WI38 (cell line): ENCODE results near the gene LEKR1.

Experiments
- H3K4me3 ChIP-seq: 2 replicates; pipeline ENCODE4 v1.5.1; 2011; ENCODE audit warnings: low read depth, mild to moderate bottlenecking, control low read depth, low read length
- CTCF ChIP-seq: IDR thresholded peaks from 2 replicates; pipeline ENCODE4 v1.5.1; 2012; ENCODE audit warnings: low read depth, mild to moderate bottlenecking, control low read depth, low read length

The LEKR1 gene

GRCh38 chr3:157073810-157074209 is 247.7 kb downstream of the LEKR1 start:
- no peak for TF ChIP-seq CTCF
- no peak overlapping the region for H3K4me3 ChIP-seq

DNA sequence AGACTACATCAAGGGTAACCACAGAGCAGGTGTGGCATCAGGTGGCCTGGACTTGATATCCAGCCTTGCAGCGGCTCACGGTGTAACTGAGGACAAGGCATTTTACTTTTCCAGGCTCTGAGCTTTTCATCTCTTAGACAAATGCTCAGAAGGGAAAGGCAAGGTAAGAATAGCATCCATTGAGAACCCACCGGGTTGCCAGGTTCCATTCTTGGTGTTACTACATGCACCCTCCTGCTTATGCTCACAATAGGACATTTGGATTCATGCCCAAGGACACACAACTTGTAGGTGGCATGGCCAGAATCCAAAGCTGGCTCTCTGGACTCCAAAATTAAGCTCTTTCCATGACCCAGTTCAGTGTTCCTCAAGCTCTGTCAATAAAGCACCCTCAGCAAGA is 248.3 kb downstream of the LEKR1 start:
- H3K4me3 ChIP-seq: no peak overlapping the region
- no peak for TF ChIP-seq CTCF

DNA sequence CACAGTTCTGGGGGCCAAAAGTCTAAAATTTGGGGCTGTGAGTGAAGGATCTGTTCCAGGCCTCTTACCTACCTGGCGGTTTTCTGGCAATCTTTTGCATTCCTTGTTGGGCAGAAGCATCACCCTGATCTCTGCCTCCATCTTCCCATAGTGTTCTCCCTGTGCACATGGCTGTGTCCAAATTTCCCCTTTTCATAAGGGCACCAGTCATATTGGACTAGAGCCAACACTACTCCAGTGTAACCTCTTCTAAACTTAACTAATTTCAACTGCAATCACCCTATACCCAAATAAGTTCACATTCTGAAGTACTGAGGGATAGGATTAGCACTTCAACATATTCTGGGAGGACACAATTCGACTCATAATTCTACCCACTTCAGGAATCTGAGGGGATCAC is 248.8 kb downstream of the LEKR1 start:
- no peak overlapping the region for H3K4me3 ChIP-seq

GRCh38 chr3:157075693-157076420 is 249.7 kb downstream of the LEKR1 start:
- H3K4me3 ChIP-seq: no peak overlapping the region
- TF ChIP-seq CTCF: no peak

More for the DNA sequence above, 248.8 kb downstream of the LEKR1 start:
- no peak for TF ChIP-seq CTCF

- no peak for TF ChIP-seq CTCF
- H3K4me3 ChIP-seq: no peak overlapping the region
Observed at GRCh38 chr3:157077565-157077991, 251.4 kb downstream of the LEKR1 start.

DNA sequence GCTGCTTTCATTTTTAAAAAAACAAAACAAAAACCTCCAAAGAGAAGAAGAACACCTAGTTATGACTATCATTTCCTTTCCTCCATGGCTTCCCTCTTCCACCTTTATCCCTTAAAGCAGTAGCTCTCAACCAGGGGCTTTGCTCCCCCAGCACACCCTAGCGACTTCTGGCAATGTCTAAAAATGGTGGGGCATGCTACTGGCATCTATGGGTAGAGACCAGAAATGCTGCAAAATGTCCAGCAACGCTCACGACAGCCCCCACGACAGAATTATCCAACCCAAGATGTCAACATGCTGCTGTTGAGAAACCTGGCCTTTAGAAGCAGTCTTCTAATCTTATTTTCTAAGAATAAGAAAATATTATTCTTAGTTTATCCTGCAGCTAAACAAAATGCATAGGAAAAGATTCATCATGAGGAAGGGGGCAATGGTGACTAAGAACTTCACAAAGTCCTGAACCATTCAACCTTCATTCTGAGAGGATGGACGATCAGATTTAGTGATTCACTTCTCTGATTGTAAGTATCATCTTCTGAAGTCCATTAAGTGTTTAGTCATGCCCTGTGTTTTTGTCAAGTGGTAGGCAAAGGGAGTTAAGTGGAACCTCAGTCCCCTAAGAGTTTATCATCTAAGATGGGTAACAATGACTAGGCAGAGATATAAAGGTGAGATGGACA is 252.1 kb downstream of the LEKR1 start:
- no peak for TF ChIP-seq CTCF
- no peak overlapping the region for H3K4me3 ChIP-seq

DNA sequence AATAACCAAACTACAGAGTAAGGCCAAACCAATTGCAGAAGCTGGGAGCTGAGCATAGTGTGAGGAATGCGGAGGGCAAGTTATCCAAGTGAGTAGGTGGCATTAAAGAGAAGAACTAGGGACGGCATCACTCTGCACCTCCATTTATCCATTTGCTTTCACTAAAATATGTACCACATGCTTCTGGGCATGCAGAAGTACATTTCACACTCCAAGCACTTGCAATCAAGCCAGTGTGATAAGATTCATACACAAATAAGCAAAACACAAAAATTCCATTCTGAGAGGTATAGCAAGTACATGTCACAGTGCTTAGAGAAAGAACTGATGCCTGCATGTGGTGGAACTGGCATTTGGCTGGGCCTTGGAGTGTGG is 252.6 kb downstream of the LEKR1 start:
- no peak overlapping the region for H3K4me3 ChIP-seq
- no peak for TF ChIP-seq CTCF
